SK-N-SH (cell line): ENCODE measurements around the gene IGF1R. TPM values are rescaled to one million over a fixed set of nuclear protein-coding genes. Genes with fewer than 3 reads are reported as not detected.

Source experiments
- CTCF ChIA-PET: fragments of 300-600, 350-600 bp; formaldehyde crosslinking; extraction: SDS; loops from one replicate; lab custom pipeline; 2021; lab: Yijun Ruan, JAX
- POLR2A ChIA-PET: fragments of 350-600 bp; sonication (Branson Sonifier 250); formaldehyde crosslinking; extraction: SDS; loops from one replicate; lab custom pipeline; 2020; ENCODE audit warnings: antibody characterized with exemption, inconsistent platforms; lab: Yijun Ruan, JAX
- DNase-seq: peaks from one replicate; pipeline ENCODE4 v3.0.0; 2012
- H2AFZ ChIP-seq: fragments of 200-600 bp; sonication (generic); 2 replicates; pipeline ENCODE4 v1.8.1; 2016; ENCODE audit warnings: antibody characterized with exemption, mild to moderate bottlenecking, low read depth
- H3F3A ChIP-seq: fragments of 200-600 bp; sonication (generic); replicated peaks from 2 replicates; pipeline ENCODE3; 2016; ENCODE audit warnings: antibody characterized with exemption, mild to moderate bottlenecking; ENCODE audit not compliant: insufficient read depth
- H3K27ac ChIP-seq, 2 experiments: fragments of 200-500 bp in 1 of 2; fragments of 200-600 bp in 1 of 2; sonication (Bioruptor generic) in 1 of 2; sonication (generic), shearing (Covaris generic) in 1 of 2; 2 replicates each; pipeline versions ENCODE4 v1.5.1 to v1.6.1; 2014 to 2016; ENCODE audit warnings: low read depth in 2 of 2, inconsistent platforms in 1 of 2, low read length in 1 of 2, mild to moderate bottlenecking in 1 of 2, mixed read lengths in 1 of 2
- H3K27me3 ChIP-seq: fragments of 200-600 bp; sonication (generic), shearing (Covaris generic); 2 replicates; pipeline ENCODE4 v1.6.1; 2016; ENCODE audit warnings: mixed run types; ENCODE audit not compliant: insufficient read depth
- H3K36me3 ChIP-seq, 2 experiments: fragments of 200-500 bp in 1 of 2; fragments of 200-600 bp in 1 of 2; sonication (Bioruptor generic) in 1 of 2; sonication (generic) in 1 of 2; replicated peaks in 1 of 2; 2 replicates each; pipeline versions ENCODE3 to v1.5.1; 2014 to 2016; ENCODE audit warnings: low read length in 1 of 2, mild to moderate bottlenecking in 1 of 2; ENCODE audit not compliant: insufficient read depth in 2 of 2, control insufficient read depth in 1 of 2
- H3K4me1 ChIP-seq, 2 experiments: fragments of 200-500 bp in 1 of 2; fragments of 200-600 bp in 1 of 2; sonication (Bioruptor generic) in 1 of 2; sonication (generic), shearing (Covaris generic) in 1 of 2; 2 replicates each; pipeline versions ENCODE4 v1.5.1 to v1.6.1; 2014 to 2016; ENCODE audit warnings: low read depth in 1 of 2, low read length in 1 of 2, mixed run types in 1 of 2; ENCODE audit not compliant: insufficient read depth in 2 of 2, control insufficient read depth in 1 of 2
- H3K4me2 ChIP-seq: fragments of 200-600 bp; sonication (generic), shearing (Covaris generic); 2 replicates; pipeline ENCODE4 v1.6.1; 2017; ENCODE audit warnings: mixed run types
- H3K4me3 ChIP-seq, 2 experiments: fragments of 200-500 bp in 1 of 2; fragments of 200-600 bp in 1 of 2; sonication (Bioruptor generic) in 1 of 2; sonication (generic), shearing (Covaris generic) in 1 of 2; 2 replicates each; pipeline versions ENCODE4 v1.5.1 to v1.8.1; 2014 to 2016; ENCODE audit warnings: low read depth in 2 of 2, inconsistent platforms in 1 of 2, low read length in 1 of 2, mild to moderate bottlenecking in 1 of 2, mixed read lengths in 1 of 2, moderate library complexity in 1 of 2
- H3K79me2 ChIP-seq: fragments of 200-600 bp; sonication (generic); 2 replicates; pipeline ENCODE4 v1.8.1; 2017; ENCODE audit warnings: mild to moderate bottlenecking; ENCODE audit not compliant: insufficient read depth
- H3K9ac ChIP-seq: fragments of 200-600 bp; sonication (generic); 2 replicates; pipeline ENCODE4 v1.6.1; 2017; ENCODE audit warnings: mixed run types
- H3K9me2 ChIP-seq: fragments of 200-600 bp; sonication (generic); 2 replicates; pipeline ENCODE4 v1.6.1; 2017; ENCODE audit warnings: mixed run types
- H3K9me3 ChIP-seq: fragments of 200-600 bp; sonication (generic); 2 replicates; pipeline ENCODE4 v1.6.1; 2017; ENCODE audit warnings: mixed run types, mild to moderate bottlenecking, moderate library complexity
- H4K20me1 ChIP-seq: fragments of 200-600 bp; sonication (generic); 2 replicates; pipeline ENCODE4 v1.6.1; 2017; ENCODE audit warnings: mild to moderate bottlenecking, mixed run types; ENCODE audit not compliant: insufficient read depth
- ELF1 ChIP-seq: IDR thresholded peaks from 2 replicates; pipeline ENCODE4 v1.4.0; 2012
- EP300 ChIP-seq, 2 experiments: IDR thresholded peaks; 2 replicates each; pipeline versions ENCODE4 v1.4.0 to v1.6.1; 2012; ENCODE audit warnings: borderline replicate concordance in 1 of 2, low read depth in 1 of 2, low read length in 1 of 2
- FOXM1 ChIP-seq: IDR thresholded peaks from 2 replicates; pipeline ENCODE4 v1.4.0; 2012; ENCODE audit warnings: low read depth, mild to moderate bottlenecking
- JUND ChIP-seq: IDR thresholded peaks from 2 replicates; pipeline ENCODE4 v1.4.0; 2012
- MEF2A ChIP-seq: IDR thresholded peaks from 2 replicates; pipeline ENCODE4 v1.4.0; 2012; ENCODE audit warnings: low read depth, borderline replicate concordance
- RXRA ChIP-seq: IDR thresholded peaks from 2 replicates; pipeline ENCODE4 v1.4.0; 2012; ENCODE audit warnings: low read depth, mild to moderate bottlenecking, borderline replicate concordance
- TAF1 ChIP-seq: IDR thresholded peaks from 2 replicates; pipeline ENCODE4 v1.6.1; 2012; ENCODE audit warnings: low read depth, mild to moderate bottlenecking, low read length, moderate library complexity, borderline replicate concordance
- WGBS: methylation state at CpG from one replicate; pipeline ENCODE4 v1.1.6; 2017; ENCODE audit warnings: low lambda C conversion rate; 5-methylcytosine and 5-hydroxymethylcytosine counted together
- polyA plus RNA-seq, 3 experiments: library from polyadenylated mRNA; depleted of rRNA; stranded (reverse); fragments of >200 nt; gene quantifications; 2 replicates each; pipeline ENCODE4 v1.2.3, GENCODE V29; 2012
- TF ChIP-seq, protein P1 (sequence below): fragments of 150-350 bp; IDR thresholded peaks from 2 replicates; pipeline ENCODE4 v1.6.1; 2017; ENCODE audit warnings: antibody characterized with exemption, low read length, low read depth, borderline replicate concordance
- TF ChIP-seq, protein P2 (sequence below): IDR thresholded peaks from 2 replicates; pipeline ENCODE4; 2012

IGF1R gene
- polyA plus RNA-seq, 1 of the 3 experiments (the other 2 are of a cell fraction): 9.5 TPM

DNA sequence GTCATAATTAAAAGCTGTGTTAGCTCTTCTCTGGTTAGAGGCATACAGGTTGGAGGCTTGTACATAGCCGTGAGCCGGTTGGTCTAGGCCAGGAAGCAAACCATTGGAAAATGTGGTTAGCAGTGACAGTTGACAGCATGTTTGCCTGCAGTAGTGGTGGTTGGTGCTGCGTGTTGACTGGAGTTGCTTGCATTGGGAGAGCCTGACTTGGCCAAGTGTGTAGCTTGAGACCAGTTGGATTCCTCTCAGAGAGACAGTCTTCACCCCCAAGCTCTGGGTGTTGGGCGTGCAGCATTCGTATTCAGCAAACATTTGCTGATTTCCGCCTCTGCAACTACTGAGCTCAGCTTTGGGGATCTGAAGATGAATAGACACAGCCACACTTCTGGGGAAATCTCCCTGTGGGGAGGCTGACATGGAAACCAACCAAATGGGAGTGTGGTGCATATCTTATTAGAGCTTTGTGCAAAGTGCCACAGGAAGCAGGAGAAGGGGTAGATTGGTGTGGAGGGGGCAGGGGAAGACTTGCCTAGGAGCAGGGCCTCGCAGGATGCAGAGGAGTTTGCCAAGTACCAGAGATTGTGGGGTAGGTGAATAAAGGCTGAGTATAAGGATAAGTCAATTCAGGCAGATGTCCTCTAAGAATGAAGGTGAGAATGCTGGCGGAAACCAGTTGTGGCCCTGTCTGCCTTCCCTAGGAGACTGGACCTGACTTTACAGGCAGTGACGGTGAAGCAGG, 83.5 kb downstream of the IGF1R start:
- H4K20me1 ChIP-seq: no peaks in the 10 kb centered on the region; the same call in 1 of the 2 replicates
- ChIA-PET POLR2A (no interaction called here), CTCF (interaction anchor here (1.0 to 1.9 kb wide), 4 partner anchors 9 to 118 kb away, joined by 3 to 6 read pairs (median 4); no protein-coding TSS in a partner anchor)
- H3K9ac ChIP-seq: no peak overlapping the region
- H3K27me3 ChIP-seq: no peaks in the 10 kb centered on the region
- H3K9me3 ChIP-seq: no peaks in the 10 kb centered on the region
- no peaks in the 10 kb centered on the region for H3K9me2 ChIP-seq
- H3K27ac ChIP-seq: peak overlapping the region in 1 of 2 experiments; percentile 93; a peak in 1 of 4 replicates
- no peaks in the 10 kb centered on the region for H3K36me3 ChIP-seq
- DNase-seq: no peak
- 98% methylated on average over 7 of the region's 9 CpGs for WGBS
- no peak overlapping the region for H2AFZ ChIP-seq
- H3F3A ChIP-seq: peaks cover 27% of the 10 kb centered on the region
- H3K4me2 ChIP-seq: no peak overlapping the region
- H3K79me2 ChIP-seq: peaks cover 80% of the 10 kb centered on the region
- H3K4me1 ChIP-seq: peaks cover 53 to 75% of the 10 kb centered on the region in 2 experiments
- no peak overlapping the region for H3K4me3 ChIP-seq
- TF ChIP-seq RXRA (no peak), MEF2A (no peak), FOXM1 (no peak)
- TF ChIP-seq, protein P1, sequence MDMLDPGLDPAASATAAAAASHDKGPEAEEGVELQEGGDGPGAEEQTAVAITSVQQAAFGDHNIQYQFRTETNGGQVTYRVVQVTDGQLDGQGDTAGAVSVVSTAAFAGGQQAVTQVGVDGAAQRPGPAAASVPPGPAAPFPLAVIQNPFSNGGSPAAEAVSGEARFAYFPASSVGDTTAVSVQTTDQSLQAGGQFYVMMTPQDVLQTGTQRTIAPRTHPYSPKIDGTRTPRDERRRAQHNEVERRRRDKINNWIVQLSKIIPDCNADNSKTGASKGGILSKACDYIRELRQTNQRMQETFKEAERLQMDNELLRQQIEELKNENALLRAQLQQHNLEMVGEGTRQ: no peak
- TF ChIP-seq, protein P2, sequence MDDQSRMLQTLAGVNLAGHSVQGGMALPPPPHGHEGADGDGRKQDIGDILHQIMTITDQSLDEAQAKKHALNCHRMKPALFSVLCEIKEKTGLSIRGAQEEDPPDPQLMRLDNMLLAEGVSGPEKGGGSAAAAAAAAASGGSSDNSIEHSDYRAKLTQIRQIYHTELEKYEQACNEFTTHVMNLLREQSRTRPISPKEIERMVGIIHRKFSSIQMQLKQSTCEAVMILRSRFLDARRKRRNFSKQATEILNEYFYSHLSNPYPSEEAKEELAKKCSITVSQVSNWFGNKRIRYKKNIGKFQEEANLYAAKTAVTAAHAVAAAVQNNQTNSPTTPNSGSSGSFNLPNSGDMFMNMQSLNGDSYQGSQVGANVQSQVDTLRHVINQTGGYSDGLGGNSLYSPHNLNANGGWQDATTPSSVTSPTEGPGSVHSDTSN: no peak

DNA sequence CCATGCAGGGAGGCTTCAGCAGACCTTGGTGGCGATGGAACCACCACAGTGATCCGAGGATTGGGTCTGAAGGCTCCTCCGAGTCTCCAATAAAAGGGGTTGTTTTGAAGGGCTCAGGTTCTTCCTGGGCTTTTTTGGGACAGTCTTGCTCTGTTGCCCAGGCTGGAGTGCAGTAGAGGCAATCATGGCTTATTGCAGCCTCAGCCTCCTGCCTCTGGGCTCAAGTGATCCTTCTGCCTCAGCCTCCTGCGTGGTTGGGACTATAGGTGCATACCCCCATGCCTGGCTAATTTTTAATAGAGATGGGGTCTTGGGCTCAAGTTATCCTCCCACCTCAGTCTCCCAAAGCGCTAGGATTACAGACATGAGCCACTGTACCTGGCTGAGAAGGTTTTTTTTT, 84.8 kb downstream of the IGF1R start:
- Histone ChIP-seq H4K20me1 (peaks cover 4% of the 10 kb centered on the region; the same call in 1 of the 2 replicates), H3K4me1 (peaks cover 45 to 76% of the 10 kb centered on the region in 2 experiments), H3K4me2 (no peak overlapping the region)
- no peak for TF ChIP-seq RXRA
- no peak for TF ChIP-seq EP300 (IDR thresholded peaks at IDR 0.05; ENCODE audit: borderline replicate concordance in 1 of 2, low read depth in 1 of 2, low read length in 1 of 2)
- no peak for TF ChIP-seq ELF1
- no peak for TF ChIP-seq TAF1
- TF ChIP-seq JUND: no peak
- TF ChIP-seq, all 33 proteins: peak for 0
- Histone ChIP-seq H3K27ac (no peak overlapping the region), H3K4me3 (no peak overlapping the region), H3K9ac (no peak overlapping the region), H3K9me2 (no peaks in the 10 kb centered on the region), H3K9me3 (no peaks in the 10 kb centered on the region), H2AFZ (no peak overlapping the region), H3K36me3 (no peaks in the 10 kb centered on the region), H3F3A (peaks cover 15% of the 10 kb centered on the region), H3K27me3 (no peaks in the 10 kb centered on the region), H3K79me2 (peaks cover 92% of the 10 kb centered on the region)
- DNase-seq: no peak
- 98% methylated on average over 5 of the region's 5 CpGs for WGBS
- ChIA-PET POLR2A (no interaction called here), CTCF (interaction anchor here (1.0 to 1.9 kb wide), 2 partner anchors 47 to 86 kb away, joined by 3 to 6 read pairs; no protein-coding TSS in a partner anchor)
